ENCODE measurements around the gene SNX6.
"Not testable (repeated sequence)": the region's sequence is repeated elsewhere in the genome, so short reads cannot be mapped to it uniquely, and the experiment has no call there.

The SNX6 gene

DNA sequence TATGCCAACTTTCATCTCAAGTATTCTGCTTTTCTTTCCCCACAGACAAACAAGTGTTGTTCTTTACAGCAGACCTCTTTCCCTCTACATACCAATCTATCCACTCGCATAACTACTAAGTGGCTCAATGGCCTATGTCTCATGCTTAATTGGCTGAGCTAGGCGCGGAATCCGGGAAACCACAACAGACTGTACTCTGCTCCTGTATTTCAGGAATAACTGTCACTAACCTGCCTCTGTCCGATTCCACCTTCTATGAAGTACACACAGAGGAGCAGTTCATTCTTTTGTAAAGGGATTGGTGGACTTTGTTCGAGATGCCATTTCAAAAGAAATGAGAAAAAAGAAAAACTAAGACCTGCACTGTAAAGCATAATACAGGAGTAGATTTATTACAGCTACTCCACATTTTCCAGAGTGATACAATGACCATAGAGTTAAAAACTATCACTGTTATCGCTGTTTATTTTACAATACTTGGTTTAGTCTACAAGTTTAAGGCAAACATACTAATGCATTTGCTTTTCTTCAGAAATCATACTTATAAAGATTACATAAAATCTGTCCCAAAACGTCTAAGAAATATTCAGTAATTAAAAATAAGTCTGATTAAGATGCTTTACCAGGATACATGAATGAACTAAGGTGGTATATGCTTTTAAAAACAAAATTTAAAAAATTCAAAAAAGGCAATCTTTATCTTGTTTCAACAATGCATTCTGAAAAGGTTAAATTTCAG, 67.7 kb downstream of the SNX6 start:
- not testable (repeated sequence) for DNase-seq

DNA sequence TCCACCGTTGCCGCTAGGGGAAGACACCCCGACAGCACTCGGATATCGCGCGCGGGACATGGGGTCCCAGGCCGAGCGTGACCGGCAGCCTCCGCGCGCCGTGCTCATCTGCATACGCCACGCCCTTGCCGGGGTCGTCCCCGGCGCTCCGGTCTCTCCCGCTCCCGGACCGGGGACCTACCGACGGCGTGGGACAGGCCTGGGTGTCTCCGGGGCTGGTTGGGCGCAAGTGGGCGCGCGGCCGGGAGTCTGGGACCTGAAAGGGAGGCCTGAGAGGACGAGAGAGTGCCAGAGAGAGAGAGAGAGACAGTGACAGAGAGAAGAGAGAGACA, 73.5 kb downstream of the SNX6 start:
- not testable (repeated sequence) for DNase-seq

DNA sequence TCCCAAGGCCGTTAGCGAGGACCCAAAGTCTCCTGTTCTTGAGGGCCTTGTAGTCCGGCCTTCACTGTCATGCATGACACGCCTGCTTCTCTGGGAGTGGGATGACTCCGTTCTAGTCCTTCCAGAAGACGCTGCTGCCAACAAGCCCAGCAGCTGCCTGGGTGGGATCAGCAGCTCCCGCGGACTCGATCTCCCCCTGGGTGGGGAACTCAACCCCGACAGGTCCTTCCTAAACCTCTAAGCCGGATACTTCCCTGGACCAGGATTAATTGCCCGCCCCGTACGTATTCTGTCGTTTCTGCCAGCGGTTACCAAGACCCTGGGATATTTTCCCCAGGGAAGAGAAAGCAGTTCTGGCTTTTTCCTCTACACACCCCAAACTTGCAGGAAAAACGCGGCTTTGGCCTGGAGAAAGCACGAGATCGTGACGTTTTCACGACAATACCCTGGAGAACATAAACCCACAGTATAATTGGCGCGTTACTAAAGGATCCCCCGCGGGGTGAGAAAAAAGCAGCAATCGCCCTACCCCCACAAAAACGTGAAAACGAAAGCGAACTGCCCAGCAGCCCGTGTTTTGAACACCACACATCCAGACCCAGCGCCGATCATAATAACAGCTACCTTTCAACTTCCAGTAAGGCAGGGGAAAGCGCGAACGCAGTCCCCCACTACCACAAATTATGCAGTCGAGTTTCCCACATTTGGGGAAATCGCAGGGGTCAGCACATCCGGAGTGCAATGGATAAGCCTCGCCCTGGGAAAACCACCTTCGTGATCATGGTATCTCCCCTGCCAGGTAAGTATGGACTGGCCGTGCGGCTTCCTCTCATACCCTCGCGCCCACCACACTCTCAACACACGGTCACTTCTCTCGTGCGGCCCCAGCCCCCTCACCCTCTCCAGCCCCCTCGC, 74.1 kb downstream of the SNX6 start:
- DNase-seq = not testable (repeated sequence)

DNA sequence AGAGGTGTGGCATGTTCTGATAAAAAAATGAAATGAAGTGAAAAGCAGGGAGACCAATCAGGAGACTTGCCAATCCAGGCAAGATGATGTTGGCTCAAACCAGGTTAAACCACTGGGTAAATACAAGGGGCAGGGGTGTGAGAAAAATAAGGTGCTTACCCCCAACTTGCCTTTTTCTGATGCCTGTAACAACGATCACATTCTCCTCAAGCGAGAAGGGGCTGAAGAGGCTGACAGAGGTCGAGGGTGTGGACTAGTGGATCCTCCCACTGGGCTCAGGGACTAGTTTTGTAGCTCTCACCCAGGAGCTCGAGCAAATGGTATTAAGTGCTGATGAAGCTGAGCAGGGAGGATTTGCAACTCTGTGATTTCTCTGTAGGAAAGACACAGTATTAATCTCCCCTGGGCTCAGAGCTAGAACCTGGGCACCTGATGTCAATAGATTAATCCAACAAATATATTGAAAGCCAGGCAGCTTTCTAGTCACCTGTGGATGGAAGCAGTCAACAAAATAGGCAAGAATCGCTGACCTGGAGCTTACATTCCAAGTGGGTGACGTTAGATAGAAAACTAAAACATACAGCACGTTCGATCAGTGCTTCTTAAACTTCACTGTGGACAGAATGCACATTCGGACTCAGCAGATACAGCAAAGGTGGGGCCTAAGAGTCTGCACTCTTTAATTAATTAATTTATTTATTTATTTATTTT, 75.3 kb downstream of the SNX6 start:
- DNase-seq = no peak

DNA sequence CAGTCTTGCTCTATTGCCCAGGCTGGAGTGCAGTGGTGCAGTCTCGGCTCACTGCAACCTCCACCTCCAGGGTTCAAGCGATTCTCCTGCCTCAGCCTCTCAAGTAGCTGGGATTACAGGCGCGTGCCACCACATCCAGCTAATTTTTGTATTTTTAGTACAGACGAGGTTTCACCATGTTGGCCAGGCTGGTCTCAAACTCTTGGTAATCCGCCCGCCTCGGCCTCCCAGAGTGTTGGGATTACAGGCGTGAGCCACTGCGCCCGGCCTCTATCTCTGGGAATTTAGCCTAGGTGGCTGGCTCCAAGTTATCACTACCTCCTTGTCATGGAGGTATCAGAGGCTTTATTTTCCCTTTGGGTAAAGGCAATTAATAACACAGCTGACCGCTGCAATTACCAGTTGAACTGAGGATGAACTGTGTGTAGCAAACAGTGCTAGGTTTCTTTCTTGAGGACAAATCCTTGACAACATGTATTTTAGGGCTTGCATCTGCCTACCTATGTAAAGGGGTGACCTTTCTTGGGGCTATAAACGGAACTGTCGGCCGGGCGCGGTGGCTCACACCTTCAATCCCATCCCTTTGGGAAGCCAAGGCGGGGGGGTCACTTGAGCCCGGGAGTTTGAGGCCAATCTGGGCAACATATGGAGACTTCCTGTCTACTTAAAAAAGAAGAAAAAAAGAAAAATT, 80.5 kb downstream of the SNX6 start:
- not testable (repeated sequence) for DNase-seq

DNA sequence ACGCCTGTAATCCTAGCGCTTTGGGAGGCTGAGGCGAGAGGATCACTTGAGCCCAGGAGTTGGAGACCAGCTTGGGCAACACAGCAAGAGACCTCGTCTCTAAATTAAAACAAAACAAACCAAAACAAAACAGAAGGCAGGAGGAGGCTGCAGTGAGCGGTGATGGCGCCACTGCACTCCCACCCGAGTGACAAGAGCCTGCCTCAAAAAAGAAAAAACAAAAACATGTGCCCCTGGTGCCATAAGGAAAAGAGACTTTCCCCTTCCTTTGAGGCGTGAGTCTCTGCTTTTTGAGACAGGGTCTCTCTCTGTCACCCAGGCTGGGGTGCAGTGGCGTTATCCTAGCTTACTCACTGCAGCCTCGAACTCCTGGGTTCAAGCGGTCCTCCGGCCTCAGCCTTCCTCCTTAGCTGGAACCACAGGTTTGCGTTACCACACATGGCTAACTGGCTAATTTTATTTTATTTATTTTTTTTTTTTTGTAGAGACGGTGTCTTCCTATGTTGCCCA, 81.4 kb downstream of the SNX6 start:
- DNase-seq = no peak

DNA sequence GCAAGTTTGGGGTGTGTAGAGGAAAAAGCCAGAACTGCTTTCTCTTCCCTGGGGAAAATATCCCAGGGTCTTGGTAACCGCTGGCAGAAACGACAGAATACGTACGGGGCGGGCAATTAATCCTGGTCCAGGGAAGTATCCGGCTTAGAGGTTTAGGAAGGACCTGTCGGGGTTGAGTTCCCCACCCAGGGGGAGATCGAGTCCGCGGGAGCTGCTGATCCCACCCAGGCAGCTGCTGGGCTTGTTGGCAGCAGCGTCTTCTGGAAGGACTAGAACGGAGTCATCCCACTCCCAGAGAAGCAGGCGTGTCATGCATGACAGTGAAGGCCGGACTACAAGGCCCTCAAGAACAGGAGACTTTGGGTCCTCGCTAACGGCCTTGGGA, 82.8 kb downstream of the SNX6 start:
- not testable (repeated sequence) for DNase-seq

DNA sequence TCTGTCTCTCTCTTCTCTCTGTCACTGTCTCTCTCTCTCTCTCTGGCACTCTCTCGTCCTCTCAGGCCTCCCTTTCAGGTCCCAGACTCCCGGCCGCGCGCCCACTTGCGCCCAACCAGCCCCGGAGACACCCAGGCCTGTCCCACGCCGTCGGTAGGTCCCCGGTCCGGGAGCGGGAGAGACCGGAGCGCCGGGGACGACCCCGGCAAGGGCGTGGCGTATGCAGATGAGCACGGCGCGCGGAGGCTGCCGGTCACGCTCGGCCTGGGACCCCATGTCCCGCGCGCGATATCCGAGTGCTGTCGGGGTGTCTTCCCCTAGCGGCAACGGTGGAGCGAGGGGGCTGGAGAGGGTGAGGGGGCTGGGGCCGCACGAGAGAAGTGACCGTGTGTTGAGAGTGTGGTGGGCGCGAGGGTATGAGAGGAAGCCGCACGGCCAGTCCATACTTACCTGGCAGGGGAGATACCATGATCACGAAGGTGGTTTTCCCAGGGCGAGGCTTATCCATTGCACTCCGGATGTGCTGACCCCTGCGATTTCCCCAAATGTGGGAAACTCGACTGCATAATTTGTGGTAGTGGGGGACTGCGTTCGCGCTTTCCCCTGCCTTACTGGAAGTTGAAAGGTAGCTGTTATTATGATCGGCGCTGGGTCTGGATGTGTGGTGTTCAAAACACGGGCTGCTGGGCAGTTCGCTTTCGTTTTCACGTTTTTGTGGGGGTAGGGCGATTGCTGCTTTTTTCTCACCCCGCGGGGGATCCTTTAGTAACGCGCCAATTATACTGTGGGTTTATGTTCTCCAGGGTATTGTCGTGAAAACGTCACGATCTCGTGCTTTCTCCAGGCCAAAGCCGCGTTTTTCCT, 83.4 kb downstream of the SNX6 start:
- DNase-seq = not testable (repeated sequence)

DNA sequence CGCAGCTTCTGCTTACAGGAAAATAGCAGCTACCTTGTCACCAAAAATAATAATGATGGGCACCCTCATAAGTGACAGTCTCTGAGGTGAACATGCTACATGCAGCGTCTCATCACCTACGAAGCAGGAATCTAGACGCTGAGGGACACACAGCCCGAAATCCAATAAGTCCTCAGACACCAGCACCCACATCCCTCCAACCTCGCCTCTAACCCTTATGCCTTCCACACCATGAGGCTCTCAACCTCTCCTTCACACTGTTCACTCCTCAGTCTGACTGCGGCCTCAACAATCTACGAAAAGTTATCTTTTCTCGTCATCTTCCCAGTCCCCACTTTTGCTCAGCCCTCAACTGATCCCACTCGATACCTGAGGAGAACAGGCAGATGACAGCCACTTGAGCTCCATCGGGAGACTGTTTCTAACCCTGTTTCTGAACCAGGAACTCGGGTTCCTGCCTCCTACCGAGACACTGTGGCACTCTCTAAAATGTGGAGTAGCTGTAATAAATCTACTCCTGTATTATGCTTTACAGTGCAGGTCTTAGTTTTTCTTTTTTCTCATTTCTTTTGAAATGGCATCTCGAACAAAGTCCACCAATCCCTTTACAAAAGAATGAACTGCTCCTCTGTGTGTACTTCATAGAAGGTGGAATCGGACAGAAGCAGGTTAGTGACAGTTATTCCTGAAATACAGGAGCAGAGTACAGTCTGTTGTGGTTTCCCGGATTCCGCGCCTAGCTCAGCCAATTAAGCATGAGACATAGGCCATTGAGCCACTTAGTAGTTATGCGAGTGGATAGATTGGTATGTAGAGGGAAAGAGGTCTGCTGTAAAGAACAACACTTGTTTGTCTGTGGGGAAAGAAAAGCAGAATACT, 89.5 kb downstream of the SNX6 start:
- not testable (repeated sequence) for DNase-seq

DNA sequence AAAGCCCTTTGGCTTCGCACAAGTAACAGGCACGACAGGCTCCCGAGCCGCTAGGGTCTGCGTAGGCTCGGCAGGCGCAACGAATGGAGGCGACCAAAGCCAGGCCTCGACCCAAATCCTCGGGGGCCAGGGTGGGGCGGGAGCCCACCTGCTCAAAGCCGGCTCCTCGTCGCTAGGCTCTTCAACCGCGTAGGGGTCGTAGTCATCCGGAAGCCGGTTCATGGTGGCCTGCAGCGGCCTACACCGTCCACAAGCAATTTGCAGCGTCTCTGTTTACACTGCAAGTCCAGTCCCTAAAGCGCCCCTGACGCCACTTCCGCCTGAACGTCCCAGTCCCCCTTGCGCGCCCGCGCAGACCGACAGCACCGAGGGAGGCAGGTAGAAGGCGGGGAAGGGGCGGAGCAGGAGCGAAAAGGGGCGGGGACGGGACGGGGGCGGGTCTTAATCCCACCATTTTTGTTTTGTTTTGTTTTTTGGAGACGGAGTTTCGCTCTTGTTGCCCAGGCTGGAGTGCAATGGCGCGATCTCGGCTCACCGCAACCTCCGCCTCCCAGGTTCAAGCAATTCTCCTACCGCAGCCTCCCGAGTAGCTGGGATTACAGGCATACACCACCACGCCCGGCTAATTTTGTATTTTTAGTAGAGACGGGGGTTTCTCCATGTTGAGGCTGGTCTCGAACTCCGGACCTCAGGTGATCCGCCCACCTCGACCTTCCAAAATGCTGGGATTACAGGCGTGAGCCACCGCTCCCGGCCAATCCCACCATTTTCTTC, 90.4 kb downstream of the SNX6 start, which contains the start of gene EAPP:
TSS of gene EAPP (minus strand) at position 295 of the 774 bp plus-strand sequence. CDS start at position 222, 73 bp downstream.
- peak; percentile 97 for DNase-seq

DNA sequence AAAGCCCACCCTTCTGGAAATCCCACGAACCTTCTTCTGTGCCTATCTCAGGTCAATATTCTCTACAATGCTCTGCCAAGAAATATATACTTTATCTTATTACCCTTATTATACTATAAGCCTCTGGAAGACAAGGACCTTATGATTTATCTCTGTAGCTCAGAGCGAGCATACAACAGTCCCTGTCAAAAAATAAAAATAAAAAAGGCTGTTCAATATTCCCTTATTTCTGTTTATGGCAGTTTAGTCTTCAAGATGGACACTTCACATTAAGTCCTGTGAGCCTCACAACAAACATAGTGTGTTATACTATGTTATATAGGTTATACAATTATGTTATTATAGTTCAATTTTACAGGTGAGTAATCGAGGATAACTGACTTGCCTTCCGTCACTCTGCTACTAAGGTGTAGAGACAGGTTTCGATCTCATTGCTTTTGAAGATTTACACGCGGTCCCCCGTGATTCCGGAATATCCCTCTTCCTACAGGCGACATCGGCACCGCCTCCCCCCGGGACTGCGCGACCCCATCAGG, 91.0 kb downstream of the SNX6 start:
- no peak for DNase-seq

DNA sequence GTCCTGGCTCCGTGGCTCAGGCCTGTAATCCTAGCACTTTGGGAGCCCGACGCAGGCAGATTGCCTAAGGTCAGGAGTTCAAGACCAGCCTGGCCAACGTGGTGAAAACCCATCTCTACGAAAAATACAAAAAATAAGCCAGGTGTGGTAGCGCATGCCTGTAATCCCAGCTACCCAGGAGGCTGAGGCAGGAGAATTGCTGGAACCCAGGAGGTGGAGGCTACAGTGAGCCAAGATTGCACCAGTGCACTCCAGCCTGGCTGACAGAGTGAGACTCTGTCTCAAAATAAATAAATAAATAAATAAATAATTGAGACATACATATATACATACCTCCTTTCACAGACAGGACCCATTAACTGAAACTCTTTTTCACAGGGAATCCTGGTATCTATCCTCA, 91.9 kb downstream of the SNX6 start:
- DNase-seq = not testable (repeated sequence)

DNA sequence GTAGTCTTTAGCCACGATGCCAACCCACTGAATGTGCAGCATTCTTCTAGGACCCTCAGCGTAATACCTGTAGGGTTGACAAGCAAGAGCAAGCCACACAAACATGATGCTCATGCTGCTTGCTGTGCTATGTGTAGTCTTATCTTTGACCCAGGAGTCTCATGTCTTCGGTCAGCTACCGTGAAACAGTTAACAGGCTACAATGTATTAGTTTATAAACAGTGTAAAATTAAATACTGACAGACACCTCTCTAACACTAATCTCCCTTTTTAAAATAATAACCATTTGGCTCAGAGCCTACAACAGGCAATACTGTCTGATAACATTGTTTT, 92.3 kb downstream of the SNX6 start:
- no peak for DNase-seq

DNA sequence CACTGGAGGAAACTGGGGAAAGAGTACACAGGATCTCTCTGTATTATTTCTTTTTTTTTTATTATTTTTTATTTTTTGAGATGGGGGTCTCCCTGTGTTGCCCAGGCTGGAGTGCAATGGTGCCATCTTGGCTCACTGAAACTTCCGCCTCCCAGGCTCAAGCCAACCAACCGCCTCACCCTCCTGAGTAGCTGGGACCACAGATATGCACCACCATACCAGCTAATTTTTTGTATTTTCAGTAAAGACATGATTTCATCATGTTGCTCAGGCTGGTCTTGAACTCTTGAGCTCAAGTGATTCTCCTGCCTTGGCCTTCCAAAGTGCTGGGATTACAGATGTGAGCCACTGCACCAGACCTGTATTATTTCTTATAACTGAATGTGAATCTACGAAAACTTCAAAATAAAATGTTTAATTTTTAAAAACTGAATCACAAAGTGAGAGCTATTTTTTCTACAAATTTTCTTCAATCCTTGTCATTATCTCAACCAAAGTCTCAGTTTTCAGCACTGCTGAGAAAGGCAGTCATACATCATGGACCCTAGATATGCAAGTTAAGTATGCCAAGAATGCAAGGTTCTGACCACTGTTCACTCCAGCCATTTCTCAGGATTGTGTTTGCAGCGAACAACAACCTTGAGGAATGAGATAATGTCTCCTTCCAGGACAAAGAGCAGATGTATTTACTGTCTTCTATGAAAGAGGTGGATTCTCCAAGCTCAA, 92.8 kb downstream of the SNX6 start:
- no peak for DNase-seq

DNA sequence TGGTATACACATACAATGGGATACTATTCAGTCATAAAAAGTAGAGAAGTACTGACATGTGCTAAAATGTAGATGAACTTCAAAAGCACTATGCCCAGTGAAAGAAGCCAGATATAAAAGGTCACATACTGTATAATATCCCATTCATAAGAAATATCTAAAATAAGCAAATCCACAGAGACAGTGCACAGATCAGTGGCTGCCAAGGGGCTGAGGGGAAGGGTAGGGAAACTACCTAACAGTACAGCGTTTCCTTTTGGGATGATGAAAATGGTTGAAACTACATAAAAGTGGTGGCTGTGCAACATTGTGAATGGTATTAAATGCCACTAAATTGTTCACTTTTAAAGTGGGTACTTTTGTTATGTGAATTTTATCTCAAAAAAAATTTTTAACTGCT, 102.4 kb downstream of the SNX6 start:
- no peak for DNase-seq

DNA sequence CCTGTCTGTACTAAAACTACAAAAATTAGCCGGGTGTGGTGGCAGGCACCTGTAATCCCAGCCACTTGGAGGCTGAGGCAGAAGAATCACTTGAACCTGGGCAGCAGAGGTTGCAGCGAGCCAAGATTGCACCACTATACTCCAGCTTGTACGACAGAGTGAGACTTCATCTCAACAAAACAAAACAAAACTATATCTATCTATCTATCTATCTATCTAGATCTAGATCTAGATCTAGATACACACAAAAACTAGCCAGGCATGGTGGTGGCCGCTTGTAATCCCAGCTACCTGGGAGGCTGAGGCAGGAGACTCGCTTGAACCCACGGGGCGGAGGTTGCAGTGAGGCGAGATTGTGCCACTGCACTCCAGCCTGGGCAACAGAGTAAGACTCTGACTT, 105.7 kb downstream of the SNX6 start:
- DNase-seq = not testable (repeated sequence)

DNA sequence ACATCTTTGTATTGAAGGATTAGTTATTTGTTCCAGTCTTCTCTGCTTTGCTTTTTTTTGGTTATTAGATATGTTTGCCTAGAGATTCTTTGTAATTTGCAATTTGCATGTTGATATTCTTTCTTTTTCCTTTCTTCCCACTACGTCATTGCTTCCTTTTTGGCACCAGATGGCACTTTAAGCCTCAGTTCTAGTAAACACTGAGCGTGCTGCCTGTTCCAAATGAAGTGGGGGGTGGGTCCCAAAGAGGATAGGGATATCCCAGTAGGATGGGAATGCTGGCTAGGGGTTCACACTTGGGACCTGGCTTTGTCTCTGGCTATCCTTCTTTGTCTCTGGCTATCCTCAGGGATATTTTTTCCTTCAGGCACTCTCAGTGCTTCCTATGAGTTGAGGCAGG, 107.5 kb downstream of the SNX6 start:
- no peak for DNase-seq

DNA sequence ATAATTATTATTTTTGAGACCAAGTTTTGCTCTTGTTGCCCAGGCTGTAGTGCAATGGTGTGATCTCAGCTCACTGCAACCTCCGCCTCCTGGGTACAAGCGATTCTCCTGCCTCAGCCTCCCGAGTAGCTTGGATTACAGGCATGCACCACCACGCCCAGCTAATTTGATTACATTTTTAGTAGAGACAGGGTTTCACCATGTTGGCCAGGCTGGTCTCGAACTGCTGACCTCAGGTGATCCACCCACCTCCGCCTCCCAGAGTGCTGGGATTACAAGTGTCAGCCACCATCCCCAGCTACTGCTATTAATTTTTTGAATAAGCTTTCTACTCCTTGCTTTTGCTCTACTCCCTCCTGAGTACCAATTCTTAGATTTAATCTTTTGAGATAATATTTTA, 108.9 kb downstream of the SNX6 start:
- not testable (repeated sequence) for DNase-seq

Data from right forelimb (tissue), 1 donor.